Measurements from ENCODE around the gene EPHB1.

The EPHB1 gene

DNA sequence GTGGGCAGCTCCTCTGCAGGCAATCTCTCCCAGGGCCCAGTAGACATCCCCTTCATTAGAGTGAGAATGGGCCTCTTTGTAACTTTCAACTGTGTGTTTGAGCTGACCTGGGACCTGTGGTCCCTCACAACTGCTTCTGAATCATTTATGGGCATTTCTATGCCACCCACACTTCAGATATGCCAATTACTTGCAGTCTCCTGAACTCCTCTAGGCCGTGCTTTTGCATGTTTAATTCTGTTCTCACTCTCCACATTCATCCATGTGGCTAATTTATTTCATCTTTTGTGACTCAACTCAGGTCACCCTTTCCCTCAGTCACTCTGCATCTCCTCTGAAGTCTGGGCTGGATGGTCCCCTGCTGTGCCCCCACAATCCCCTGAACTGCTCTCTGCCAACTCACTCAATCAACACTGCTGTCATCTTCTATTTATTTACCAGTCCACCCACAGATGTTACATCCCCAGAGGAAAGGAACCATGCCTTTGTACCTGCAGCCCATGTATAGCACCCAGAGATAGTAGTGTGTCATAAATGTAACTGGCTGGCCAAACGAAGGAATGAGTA, 364.7 kb downstream of the EPHB1 start:
- Histone ChIP-seq H3K27me3 (ENCODE audit: control insufficient read depth in 5 of 5, insufficient read depth in 4 of 5, low read length in 5 of 5) (no peaks in the 10 kb centered on the region), H3K36me3 (ENCODE audit: control insufficient read depth in 5 of 5, insufficient read depth in 5 of 5, low read length in 5 of 5) (no peaks in the 10 kb centered on the region), H3K9ac (ENCODE audit: low read length in 5 of 5) (no peak overlapping the region), H3K27ac (ENCODE audit: low read depth, low read length) (no peak overlapping the region), H3K4me1 (ENCODE audit: control insufficient read depth in 5 of 5, insufficient read depth in 5 of 5, low read length in 5 of 5) (no peaks in the 10 kb centered on the region), H3K4me3 (ENCODE audit: low read depth in 1 of 5, low read length in 5 of 5) (no peak overlapping the region), H3K9me3 (ENCODE audit: control insufficient read depth in 5 of 5, low read length in 5 of 5) (no peaks in the 10 kb centered on the region)

DNA sequence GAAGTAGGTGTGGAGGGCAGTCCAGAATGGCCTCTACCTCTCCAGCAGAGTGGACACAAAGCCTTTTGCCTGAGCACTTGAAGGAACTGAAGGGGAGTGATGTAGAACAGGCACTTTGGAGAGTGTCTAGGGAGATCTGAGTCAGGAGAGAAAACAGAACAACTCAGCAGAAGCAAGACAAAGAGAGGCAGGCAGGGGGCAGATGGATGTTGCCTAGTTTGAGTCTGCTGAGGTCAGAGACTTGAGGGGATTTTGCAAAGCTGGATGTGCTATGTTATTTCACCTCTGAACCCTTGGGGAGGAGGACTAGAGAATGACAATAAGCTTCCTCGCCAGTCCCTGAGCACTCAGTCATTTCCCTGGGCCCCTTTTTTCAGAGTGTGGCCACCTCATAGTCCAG, 366.4 kb downstream of the EPHB1 start:
- no peaks in the 10 kb centered on the region for H3K9me3 ChIP-seq (ENCODE audit: control insufficient read depth in 5 of 5, low read length in 5 of 5)
- no peak overlapping the region for H3K4me3 ChIP-seq (ENCODE audit: low read depth in 1 of 5, low read length in 5 of 5)
- H3K27ac ChIP-seq (ENCODE audit: low read depth, low read length) = no peak overlapping the region
- no peaks in the 10 kb centered on the region for H3K4me1 ChIP-seq (ENCODE audit: control insufficient read depth in 5 of 5, insufficient read depth in 5 of 5, low read length in 5 of 5)
- no peaks in the 10 kb centered on the region for H3K36me3 ChIP-seq (ENCODE audit: control insufficient read depth in 5 of 5, insufficient read depth in 5 of 5, low read length in 5 of 5)
- no peak overlapping the region for H3K9ac ChIP-seq (ENCODE audit: low read length in 5 of 5)
- no peaks in the 10 kb centered on the region for H3K27me3 ChIP-seq (ENCODE audit: control insufficient read depth in 5 of 5, insufficient read depth in 4 of 5, low read length in 5 of 5)

DNA sequence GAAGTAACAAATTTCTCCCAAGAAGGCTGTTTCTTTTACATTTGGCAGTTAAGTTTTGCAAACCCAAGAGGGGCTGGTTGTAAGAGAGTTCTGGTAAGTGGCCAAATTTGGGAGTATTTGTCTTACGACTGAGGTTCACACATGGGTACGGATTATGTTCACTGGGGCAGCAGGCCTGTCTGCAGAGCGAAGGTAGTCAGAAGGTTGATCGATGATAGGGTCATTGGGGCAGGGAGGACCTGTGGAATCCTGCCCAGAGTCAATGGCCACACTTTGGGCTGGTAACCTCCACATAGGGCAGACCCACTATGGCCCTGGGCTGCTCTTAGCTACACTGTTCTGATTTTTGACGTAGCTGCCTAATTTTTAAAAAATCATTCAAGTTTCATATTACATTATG, 368.6 kb downstream of the EPHB1 start:
- H3K36me3 ChIP-seq (ENCODE audit: control insufficient read depth in 5 of 5, insufficient read depth in 5 of 5, low read length in 5 of 5) = peaks cover 0 to 3% (median 0%) of the 10 kb centered on the region in 5 donors
- H3K4me3 ChIP-seq (ENCODE audit: low read depth in 1 of 5, low read length in 5 of 5) = no peak overlapping the region
- H3K9ac ChIP-seq (ENCODE audit: low read length in 5 of 5) = no peak overlapping the region
- H3K4me1 ChIP-seq (ENCODE audit: control insufficient read depth in 5 of 5, insufficient read depth in 5 of 5, low read length in 5 of 5) = no peaks in the 10 kb centered on the region
- H3K27ac ChIP-seq (ENCODE audit: low read depth, low read length) = no peak overlapping the region
- H3K9me3 ChIP-seq (ENCODE audit: control insufficient read depth in 5 of 5, low read length in 5 of 5) = no peaks in the 10 kb centered on the region
- H3K27me3 ChIP-seq (ENCODE audit: control insufficient read depth in 5 of 5, insufficient read depth in 4 of 5, low read length in 5 of 5) = peaks cover 0 to 3% (median 0%) of the 10 kb centered on the region in 5 donors

DNA sequence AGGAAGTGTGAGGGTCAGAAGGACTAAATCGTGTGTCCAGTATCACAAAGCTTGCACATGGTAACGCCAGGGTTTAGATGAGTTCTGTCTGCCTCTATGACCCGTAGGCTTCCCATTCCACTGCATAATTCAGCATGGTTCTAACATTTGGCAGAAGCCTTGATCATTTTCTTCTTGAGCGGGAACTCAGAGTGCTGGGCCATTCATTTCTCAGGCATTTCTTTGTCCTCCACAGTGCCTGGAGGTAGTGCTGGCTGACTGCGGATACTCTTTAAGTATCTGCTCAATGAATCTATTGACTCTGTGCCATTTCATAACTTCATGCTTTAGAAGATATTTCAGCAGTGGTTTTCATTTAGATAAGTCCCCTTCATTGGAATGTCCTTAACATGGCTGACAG, 370.2 kb downstream of the EPHB1 start:
- H3K4me3 ChIP-seq (ENCODE audit: low read depth in 1 of 5, low read length in 5 of 5) = no peak overlapping the region
- peaks cover 0 to 3% (median 0%) of the 10 kb centered on the region in 5 donors for H3K36me3 ChIP-seq (ENCODE audit: control insufficient read depth in 5 of 5, insufficient read depth in 5 of 5, low read length in 5 of 5)
- no peaks in the 10 kb centered on the region for H3K9me3 ChIP-seq (ENCODE audit: control insufficient read depth in 5 of 5, low read length in 5 of 5)
- H3K27ac ChIP-seq (ENCODE audit: low read depth, low read length) = no peak overlapping the region
- H3K27me3 ChIP-seq (ENCODE audit: control insufficient read depth in 5 of 5, insufficient read depth in 4 of 5, low read length in 5 of 5) = peaks cover 0 to 3% (median 0%) of the 10 kb centered on the region in 5 donors
- no peak overlapping the region for H3K9ac ChIP-seq (ENCODE audit: low read length in 5 of 5)
- no peaks in the 10 kb centered on the region for H3K4me1 ChIP-seq (ENCODE audit: control insufficient read depth in 5 of 5, insufficient read depth in 5 of 5, low read length in 5 of 5)

DNA sequence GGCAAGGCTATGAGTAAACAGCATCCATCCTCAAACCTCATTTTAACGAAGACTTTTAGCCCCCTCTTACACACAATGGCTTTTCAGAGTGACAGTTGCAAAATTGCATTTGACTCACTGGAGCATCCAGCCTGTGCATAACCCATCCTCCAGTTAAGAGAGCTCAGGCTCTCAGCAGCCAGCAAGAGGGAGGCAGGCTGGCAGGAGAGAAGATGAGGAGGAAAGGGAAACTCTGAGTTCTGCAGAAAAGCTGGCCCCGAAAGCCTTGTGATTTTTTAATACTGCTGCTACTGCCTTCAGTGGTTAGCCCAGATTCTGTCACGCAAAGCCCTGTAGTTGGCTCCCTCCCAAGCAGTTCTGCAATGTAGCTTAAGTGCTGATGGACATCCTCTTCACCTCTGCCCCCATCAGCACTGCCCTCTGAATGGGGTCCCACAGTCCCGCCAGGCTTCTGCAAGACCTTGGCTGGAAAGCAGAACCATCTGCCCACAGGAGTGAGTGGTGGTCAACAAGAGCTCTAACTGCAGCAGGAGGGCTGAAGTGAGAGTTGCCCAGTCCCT, 371.3 kb downstream of the EPHB1 start:
- no peaks in the 10 kb centered on the region for H3K9me3 ChIP-seq (ENCODE audit: control insufficient read depth in 5 of 5, low read length in 5 of 5)
- no peak overlapping the region for H3K4me3 ChIP-seq (ENCODE audit: low read depth in 1 of 5, low read length in 5 of 5)
- H3K9ac ChIP-seq (ENCODE audit: low read length in 5 of 5) = no peak overlapping the region
- H3K27ac ChIP-seq (ENCODE audit: low read depth, low read length) = no peak overlapping the region
- H3K4me1 ChIP-seq (ENCODE audit: control insufficient read depth in 5 of 5, insufficient read depth in 5 of 5, low read length in 5 of 5) = no peaks in the 10 kb centered on the region
- peaks cover 0 to 3% (median 0%) of the 10 kb centered on the region in 5 donors for H3K27me3 ChIP-seq (ENCODE audit: control insufficient read depth in 5 of 5, insufficient read depth in 4 of 5, low read length in 5 of 5)
- H3K36me3 ChIP-seq (ENCODE audit: control insufficient read depth in 5 of 5, insufficient read depth in 5 of 5, low read length in 5 of 5) = peaks cover 0 to 3% (median 0%) of the 10 kb centered on the region in 5 donors

DNA sequence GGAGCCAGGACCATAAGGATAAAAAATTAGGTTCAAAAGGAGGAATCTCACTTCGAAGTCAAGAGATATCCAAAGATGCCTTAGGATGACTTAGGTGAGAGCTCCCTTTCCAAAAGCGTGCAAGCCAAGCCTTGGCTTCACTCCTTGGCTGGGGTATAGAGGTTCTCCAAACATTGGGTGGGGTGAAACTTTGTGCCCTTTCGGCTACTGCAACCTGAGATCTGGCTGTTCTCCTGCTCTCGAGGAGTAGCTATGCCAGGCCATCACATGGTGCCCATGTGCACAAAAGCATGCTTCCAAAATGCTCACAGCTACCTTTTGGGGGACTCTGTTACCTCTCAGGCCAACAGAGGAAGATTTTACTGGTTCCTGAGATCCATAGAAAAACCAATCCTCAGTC, 373.8 kb downstream of the EPHB1 start:
- H3K27ac ChIP-seq (ENCODE audit: low read depth, low read length) = no peak overlapping the region
- peaks cover 0 to 3% (median 0%) of the 10 kb centered on the region in 5 donors for H3K36me3 ChIP-seq (ENCODE audit: control insufficient read depth in 5 of 5, insufficient read depth in 5 of 5, low read length in 5 of 5)
- no peak overlapping the region for H3K4me3 ChIP-seq (ENCODE audit: low read depth in 1 of 5, low read length in 5 of 5)
- H3K27me3 ChIP-seq (ENCODE audit: control insufficient read depth in 5 of 5, insufficient read depth in 4 of 5, low read length in 5 of 5) = peaks cover 0 to 3% (median 0%) of the 10 kb centered on the region in 5 donors
- no peaks in the 10 kb centered on the region for H3K9me3 ChIP-seq (ENCODE audit: control insufficient read depth in 5 of 5, low read length in 5 of 5)
- H3K4me1 ChIP-seq (ENCODE audit: control insufficient read depth in 5 of 5, insufficient read depth in 5 of 5, low read length in 5 of 5) = no peaks in the 10 kb centered on the region
- H3K9ac ChIP-seq (ENCODE audit: low read length in 5 of 5) = no peak overlapping the region

DNA sequence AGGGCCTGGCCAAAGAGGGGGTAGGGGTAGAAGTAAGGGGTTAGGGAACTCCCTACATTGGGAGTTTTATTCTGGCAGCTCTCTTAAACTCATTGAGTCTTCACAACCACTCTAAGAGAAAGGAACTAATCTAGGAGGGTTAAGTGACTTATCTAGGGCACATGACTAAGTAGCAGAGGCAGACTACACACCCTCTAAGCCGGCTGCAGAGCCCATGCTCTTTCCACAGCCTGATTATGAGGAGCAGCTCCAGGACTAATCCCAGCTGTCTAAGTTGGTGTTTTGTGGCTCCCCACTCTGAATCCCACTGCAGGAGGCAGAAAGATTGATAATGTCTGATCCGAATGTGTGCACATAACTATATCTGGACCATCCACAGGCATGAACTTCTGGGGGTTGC, 374.6 kb downstream of the EPHB1 start:
- H3K9ac ChIP-seq (ENCODE audit: low read length in 5 of 5) = no peak overlapping the region
- H3K9me3 ChIP-seq (ENCODE audit: control insufficient read depth in 5 of 5, low read length in 5 of 5) = no peaks in the 10 kb centered on the region
- no peak overlapping the region for H3K27ac ChIP-seq (ENCODE audit: low read depth, low read length)
- peaks cover 0 to 3% (median 0%) of the 10 kb centered on the region in 5 donors for H3K27me3 ChIP-seq (ENCODE audit: control insufficient read depth in 5 of 5, insufficient read depth in 4 of 5, low read length in 5 of 5)
- no peak overlapping the region for H3K4me3 ChIP-seq (ENCODE audit: low read depth in 1 of 5, low read length in 5 of 5)
- H3K4me1 ChIP-seq (ENCODE audit: control insufficient read depth in 5 of 5, insufficient read depth in 5 of 5, low read length in 5 of 5) = no peaks in the 10 kb centered on the region
- peaks cover 0 to 3% (median 0%) of the 10 kb centered on the region in 5 donors for H3K36me3 ChIP-seq (ENCODE audit: control insufficient read depth in 5 of 5, insufficient read depth in 5 of 5, low read length in 5 of 5)

DNA sequence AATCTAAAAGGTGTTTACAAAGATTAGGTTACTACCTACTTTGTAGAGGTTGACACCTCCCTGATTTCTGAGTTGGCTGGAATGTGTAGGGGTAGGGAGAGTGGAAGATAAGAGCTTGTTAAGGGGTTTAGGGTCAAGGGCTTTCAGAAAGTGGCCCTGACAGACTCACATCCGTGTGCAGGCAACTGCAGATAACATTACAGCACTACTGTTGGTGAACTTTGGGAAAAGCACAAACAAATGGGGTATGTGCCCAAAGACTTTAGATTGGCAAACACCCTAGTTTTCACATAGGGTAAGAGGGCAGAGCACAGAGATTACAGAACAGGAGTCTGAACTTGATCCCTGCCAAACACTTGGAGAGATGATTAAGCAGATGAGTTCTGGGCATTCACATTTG, 375.7 kb downstream of the EPHB1 start:
- no peaks in the 10 kb centered on the region for H3K9me3 ChIP-seq (ENCODE audit: control insufficient read depth in 5 of 5, low read length in 5 of 5)
- peaks cover 0 to 3% (median 0%) of the 10 kb centered on the region in 5 donors for H3K36me3 ChIP-seq (ENCODE audit: control insufficient read depth in 5 of 5, insufficient read depth in 5 of 5, low read length in 5 of 5)
- no peaks in the 10 kb centered on the region for H3K4me1 ChIP-seq (ENCODE audit: control insufficient read depth in 5 of 5, insufficient read depth in 5 of 5, low read length in 5 of 5)
- H3K4me3 ChIP-seq (ENCODE audit: low read depth in 1 of 5, low read length in 5 of 5) = no peak overlapping the region
- no peak overlapping the region for H3K9ac ChIP-seq (ENCODE audit: low read length in 5 of 5)
- peaks cover 0 to 3% (median 0%) of the 10 kb centered on the region in 5 donors for H3K27me3 ChIP-seq (ENCODE audit: control insufficient read depth in 5 of 5, insufficient read depth in 4 of 5, low read length in 5 of 5)
- H3K27ac ChIP-seq (ENCODE audit: low read depth, low read length) = no peak overlapping the region

DNA sequence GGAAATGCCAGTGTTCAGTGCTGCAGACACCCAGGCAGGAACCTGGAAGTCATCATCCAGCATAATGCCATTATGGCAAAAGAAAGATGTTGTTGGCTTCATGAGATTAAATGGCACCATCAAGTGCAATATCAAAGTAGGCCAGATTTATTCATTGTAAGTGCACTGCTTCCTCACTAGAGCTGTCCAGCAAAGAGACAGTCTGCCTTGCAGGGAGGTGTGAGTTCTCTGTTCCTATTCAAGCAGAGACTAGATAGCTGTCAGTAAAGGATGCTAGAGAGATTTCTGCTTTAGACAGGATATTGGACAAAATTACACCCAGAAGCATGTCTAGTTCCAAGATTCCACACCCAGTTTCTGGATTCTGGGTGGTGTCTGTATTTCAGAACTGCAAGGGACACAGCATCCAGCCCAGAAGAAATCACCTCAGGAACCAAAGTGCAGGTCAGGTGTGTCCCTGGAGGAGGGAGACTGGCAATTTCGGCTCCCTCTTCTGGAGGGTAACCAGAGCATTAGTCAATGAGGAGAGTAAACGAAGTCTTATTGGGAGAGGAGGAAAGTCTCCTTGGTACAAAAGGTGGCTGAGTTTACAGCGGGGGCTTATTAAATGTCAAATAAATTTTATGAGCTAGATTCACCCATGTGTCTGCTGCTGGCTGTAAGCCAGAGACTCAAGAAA, 377.3 kb downstream of the EPHB1 start:
- no peak overlapping the region for H3K27ac ChIP-seq (ENCODE audit: low read depth, low read length)
- peaks cover 0 to 3% (median 0%) of the 10 kb centered on the region in 5 donors for H3K27me3 ChIP-seq (ENCODE audit: control insufficient read depth in 5 of 5, insufficient read depth in 4 of 5, low read length in 5 of 5)
- H3K36me3 ChIP-seq (ENCODE audit: control insufficient read depth in 5 of 5, insufficient read depth in 5 of 5, low read length in 5 of 5) = no peaks in the 10 kb centered on the region
- no peak overlapping the region for H3K4me3 ChIP-seq (ENCODE audit: low read depth in 1 of 5, low read length in 5 of 5)
- H3K9me3 ChIP-seq (ENCODE audit: control insufficient read depth in 5 of 5, low read length in 5 of 5) = no peaks in the 10 kb centered on the region
- H3K4me1 ChIP-seq (ENCODE audit: control insufficient read depth in 5 of 5, insufficient read depth in 5 of 5, low read length in 5 of 5) = peaks cover 0 to 3% (median 0%) of the 10 kb centered on the region in 5 donors
- H3K9ac ChIP-seq (ENCODE audit: low read length in 5 of 5) = no peak overlapping the region

DNA sequence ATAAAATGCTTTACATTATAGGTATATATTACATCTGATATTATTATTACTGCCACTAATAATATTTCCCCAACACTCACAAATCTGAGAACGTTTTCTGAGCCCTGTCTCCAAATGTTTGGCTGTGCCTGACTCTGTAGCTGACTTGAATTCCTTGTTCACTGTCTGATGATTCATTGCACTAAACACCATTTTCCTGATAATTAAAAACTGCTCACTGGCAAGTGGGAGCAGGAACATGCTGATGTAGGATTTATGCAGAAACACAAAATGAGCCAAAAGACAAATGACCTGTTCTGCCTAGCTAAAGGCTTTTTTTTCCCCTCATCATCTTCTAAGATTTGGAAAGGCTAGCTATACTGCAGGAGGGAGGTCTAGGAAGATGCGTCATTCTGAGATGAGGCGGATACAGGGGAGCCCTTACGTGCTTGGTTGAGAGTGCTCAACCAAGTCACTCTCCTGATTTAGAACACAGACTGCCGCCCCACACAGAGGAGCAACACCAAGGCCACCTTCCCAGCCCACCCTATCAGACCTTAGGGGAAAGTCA, 380.7 kb downstream of the EPHB1 start:
- H3K27ac ChIP-seq (ENCODE audit: low read depth, low read length) = no peak overlapping the region
- peaks cover 0 to 3% (median 0%) of the 10 kb centered on the region in 5 donors for H3K4me1 ChIP-seq (ENCODE audit: control insufficient read depth in 5 of 5, insufficient read depth in 5 of 5, low read length in 5 of 5)
- H3K36me3 ChIP-seq (ENCODE audit: control insufficient read depth in 5 of 5, insufficient read depth in 5 of 5, low read length in 5 of 5) = no peaks in the 10 kb centered on the region
- no peak overlapping the region for H3K9ac ChIP-seq (ENCODE audit: low read length in 5 of 5)
- no peaks in the 10 kb centered on the region for H3K9me3 ChIP-seq (ENCODE audit: control insufficient read depth in 5 of 5, low read length in 5 of 5)
- H3K4me3 ChIP-seq (ENCODE audit: low read depth in 1 of 5, low read length in 5 of 5) = no peak overlapping the region
- H3K27me3 ChIP-seq (ENCODE audit: control insufficient read depth in 5 of 5, insufficient read depth in 4 of 5, low read length in 5 of 5) = no peaks in the 10 kb centered on the region

All from subcutaneous abdominal adipose tissue (tissue), 5 donors.